ENCODE data around the gene MYO5C.

- TF ChIP-seq CTCF (IDR thresholded peaks at IDR 0.05 in 4 of 5, conservative IDR thresholded peaks at IDR 0.05 in 1 of 5) (no peak), POLR2A (IDR thresholded peaks at IDR 0.05) (no peak)
Observed at GRCh38 chr15:52224211-52224610, 71.4 kb downstream of the MYO5C start.

All from gastrocnemius medialis (tissue), 4 donors.